OCI-LY7 (cell line): ENCODE measurements around the gene NFKB1.

Experiments used
- EZH2phosphoT487 ChIP-seq: fragments of 200-600 bp; sonication (generic); IDR thresholded peaks from 2 replicates; pipeline ENCODE4 v1.6.1; 2018; ENCODE audit warnings: low read depth, borderline replicate concordance, mild to moderate bottlenecking, mixed run types, antibody characterized with exemption, low read length, moderate library complexity, mixed read lengths
- TF ChIP-seq, protein P1 (sequence below): fragments of 200-600 bp; sonication (generic); conservative IDR thresholded peaks from 2 replicates; pipeline ENCODE4 v1.5.1; 2014; ENCODE audit warnings: mild to moderate bottlenecking, antibody characterized with exemption, low read length, moderate library complexity, mixed read lengths

DNA sequence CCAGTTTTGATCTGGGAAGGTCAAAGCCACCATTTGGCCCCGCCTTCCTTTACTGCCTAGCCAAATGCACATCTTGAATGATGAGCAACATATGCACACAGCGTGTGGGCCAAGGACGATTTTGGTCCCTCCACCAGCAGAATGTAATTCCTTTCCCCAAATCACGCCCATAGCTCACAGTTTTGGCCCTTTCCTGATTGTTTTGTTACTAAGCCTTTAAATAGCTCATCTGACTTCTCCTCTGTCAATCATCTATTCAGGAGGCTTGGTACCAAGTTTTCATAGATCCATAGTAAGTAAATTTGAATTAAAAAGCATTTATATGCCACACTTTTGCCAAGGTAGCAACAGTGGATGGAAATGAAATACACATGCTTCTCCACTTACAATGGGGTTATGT lies 123.3 kb downstream of the NFKB1 start:
- TF ChIP-seq, protein P1, sequence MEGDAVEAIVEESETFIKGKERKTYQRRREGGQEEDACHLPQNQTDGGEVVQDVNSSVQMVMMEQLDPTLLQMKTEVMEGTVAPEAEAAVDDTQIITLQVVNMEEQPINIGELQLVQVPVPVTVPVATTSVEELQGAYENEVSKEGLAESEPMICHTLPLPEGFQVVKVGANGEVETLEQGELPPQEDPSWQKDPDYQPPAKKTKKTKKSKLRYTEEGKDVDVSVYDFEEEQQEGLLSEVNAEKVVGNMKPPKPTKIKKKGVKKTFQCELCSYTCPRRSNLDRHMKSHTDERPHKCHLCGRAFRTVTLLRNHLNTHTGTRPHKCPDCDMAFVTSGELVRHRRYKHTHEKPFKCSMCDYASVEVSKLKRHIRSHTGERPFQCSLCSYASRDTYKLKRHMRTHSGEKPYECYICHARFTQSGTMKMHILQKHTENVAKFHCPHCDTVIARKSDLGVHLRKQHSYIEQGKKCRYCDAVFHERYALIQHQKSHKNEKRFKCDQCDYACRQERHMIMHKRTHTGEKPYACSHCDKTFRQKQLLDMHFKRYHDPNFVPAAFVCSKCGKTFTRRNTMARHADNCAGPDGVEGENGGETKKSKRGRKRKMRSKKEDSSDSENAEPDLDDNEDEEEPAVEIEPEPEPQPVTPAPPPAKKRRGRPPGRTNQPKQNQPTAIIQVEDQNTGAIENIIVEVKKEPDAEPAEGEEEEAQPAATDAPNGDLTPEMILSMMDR, result no peak
- TF ChIP-seq EZH2phosphoT487, result no peak
